ENCODE measurements around the gene USP44. TPM values are rescaled to one million over a fixed set of nuclear protein-coding genes. Genes with fewer than 3 reads are reported as not detected.

USP44 gene
- total and polyA plus RNA-seq, 2 experiments from 2014 or later: 235 to 248 TPM

DNA sequence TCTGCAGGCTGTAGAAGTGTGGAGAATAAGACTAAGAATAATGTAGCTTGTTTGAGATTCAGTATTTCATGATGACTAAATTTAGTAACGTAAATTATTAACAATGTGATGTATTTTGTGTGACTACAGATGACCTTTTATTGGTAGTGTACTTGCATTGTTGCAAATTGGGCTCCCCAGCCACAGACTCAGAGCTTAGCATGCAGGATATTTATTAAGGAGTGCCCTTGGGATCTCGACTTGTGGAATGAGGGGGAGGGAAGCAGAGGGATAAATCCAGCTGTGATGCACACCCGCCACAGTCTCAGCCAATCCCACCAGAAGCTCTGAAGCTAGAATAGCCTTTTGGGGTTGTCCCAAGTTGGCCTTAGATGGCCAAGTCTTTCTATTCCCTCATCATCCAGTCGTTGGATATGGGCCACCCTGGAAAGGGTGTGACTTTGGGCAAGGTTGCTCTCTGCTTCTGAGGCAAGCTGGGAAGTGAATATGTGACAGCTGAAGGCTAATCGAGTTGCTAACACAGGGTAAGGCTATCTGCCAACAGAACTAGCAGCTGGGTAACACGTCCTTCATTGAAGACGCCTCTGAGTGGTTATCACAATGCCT lies 42.1 kb upstream of the USP44 start (continued):
- TF ChIP-seq ZNF462 (CRISPR knock-in tag; IDR thresholded peaks at IDR 0.05) (no peak), STAT1 (IDR thresholded peaks at IDR 0.05; ENCODE audit: unreplicated experiment) (no peak), POLR2AphosphoS5 (IDR thresholded peaks at IDR 0.05; ENCODE audit: low read depth) (no peak)

DNA sequence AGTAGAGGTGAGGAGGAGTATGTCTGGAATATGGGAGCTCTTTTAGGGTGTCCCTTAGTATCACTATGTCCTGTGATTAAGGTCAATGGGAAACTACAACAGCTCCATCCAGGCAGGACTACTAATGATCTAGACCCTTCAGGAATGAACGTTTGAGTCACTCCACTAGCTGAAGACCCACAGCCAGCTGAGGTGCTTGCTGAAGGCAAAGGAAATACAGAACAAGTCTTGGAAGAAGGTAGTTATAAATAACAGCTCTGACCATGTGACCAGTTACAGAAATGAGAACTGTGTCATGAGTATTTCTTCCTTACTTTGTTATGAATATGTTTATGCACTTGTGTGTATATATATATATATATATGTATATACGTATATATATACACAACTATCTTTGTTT lies 40.5 kb upstream of the USP44 start:
- Histone ChIP-seq H3K79me2 (replicated peaks; ENCODE audit: insufficient read depth) (no peaks in the 10 kb centered on the region; the same call in none of the 2 replicates), H2AFZ (no peak overlapping the region), H3K27me3 (ENCODE audit: insufficient read depth) (no peaks in the 10 kb centered on the region), H3K27ac (ENCODE audit: low read depth) (no peak overlapping the region; the same call in 1 of the 2 replicates), H4K20me1 (replicated peaks; ENCODE audit: insufficient read depth) (no peaks in the 10 kb centered on the region), H3K4me3 (no peak overlapping the region), H3K9me2 (ENCODE audit: insufficient read depth) (no peaks in the 10 kb centered on the region), H3F3A (replicated peaks; ENCODE audit: low read depth) (no peaks in the 10 kb centered on the region), H3K36me3 (ENCODE audit: insufficient read depth) (no peaks in the 10 kb centered on the region), H3K4me1 (ENCODE audit: insufficient read depth) (peaks cover 21% of the 10 kb centered on the region), H3K4me2 (no peak overlapping the region)
- Mint-ChIP-seq H3K27ac (no peak overlapping the region), H3K4me1 (peaks cover 18% of the 10 kb centered on the region; the same call in 2 of the 3 replicates), H3K27me3 (ENCODE audit: insufficient read depth, low read depth, poor library complexity) (peaks cover 3% of the 10 kb centered on the region), H3K4me3 (no peak overlapping the region), H3K9me3 (no peaks in the 10 kb centered on the region), H3K36me3 (ENCODE audit: low read depth) (no peaks in the 10 kb centered on the region)
- DNase-seq (ENCODE audit: low spot score): no peak
- no peak for ATAC-seq
- TF ChIP-seq ETS1 (IDR thresholded peaks at IDR 0.05): no peak
- TF ChIP-seq POLR2AphosphoS5 (IDR thresholded peaks at IDR 0.05; ENCODE audit: low read depth): no peak
- TF ChIP-seq ZNF462 (CRISPR knock-in tag; IDR thresholded peaks at IDR 0.05): no peak
- TF ChIP-seq ZNF114 (CRISPR knock-in tag; IDR thresholded peaks at IDR 0.05): no peak

All from GM23338 (cell line).